SK-N-SH (cell line): ENCODE measurements around the gene LRCH4.

ENCODE experiments used
- EP300 ChIP-seq, 2 experiments: IDR thresholded peaks; 2 replicates each; pipeline versions ENCODE4 v1.4.0 to v1.6.1; 2012; ENCODE audit warnings: borderline replicate concordance in 1 of 2, low read depth in 1 of 2, low read length in 1 of 2
- FOXM1 ChIP-seq: IDR thresholded peaks from 2 replicates; pipeline ENCODE4 v1.4.0; 2012; ENCODE audit warnings: low read depth, mild to moderate bottlenecking
- GATA2 ChIP-seq: sonication (generic); formaldehyde crosslinking; IDR thresholded peaks from 2 replicates; pipeline ENCODE4 v1.5.0; 2020; ENCODE audit warnings: mild to moderate bottlenecking, missing genetic modification reagents
- POLR2AphosphoS5 ChIP-seq: IDR thresholded peaks from 2 replicates; pipeline ENCODE4 v1.6.1; 2012; ENCODE audit warnings: low read depth, low read length
- TAF1 ChIP-seq: IDR thresholded peaks from 2 replicates; pipeline ENCODE4 v1.6.1; 2012; ENCODE audit warnings: low read depth, mild to moderate bottlenecking, low read length, moderate library complexity, borderline replicate concordance
- TF ChIP-seq, protein P1 (sequence below): fragments of 200-600 bp; sonication (generic); IDR thresholded peaks from 2 replicates; pipeline ENCODE4 v1.6.1; 2017; ENCODE audit warnings: antibody characterized with exemption, mild to moderate bottlenecking, moderate library complexity

DNA sequence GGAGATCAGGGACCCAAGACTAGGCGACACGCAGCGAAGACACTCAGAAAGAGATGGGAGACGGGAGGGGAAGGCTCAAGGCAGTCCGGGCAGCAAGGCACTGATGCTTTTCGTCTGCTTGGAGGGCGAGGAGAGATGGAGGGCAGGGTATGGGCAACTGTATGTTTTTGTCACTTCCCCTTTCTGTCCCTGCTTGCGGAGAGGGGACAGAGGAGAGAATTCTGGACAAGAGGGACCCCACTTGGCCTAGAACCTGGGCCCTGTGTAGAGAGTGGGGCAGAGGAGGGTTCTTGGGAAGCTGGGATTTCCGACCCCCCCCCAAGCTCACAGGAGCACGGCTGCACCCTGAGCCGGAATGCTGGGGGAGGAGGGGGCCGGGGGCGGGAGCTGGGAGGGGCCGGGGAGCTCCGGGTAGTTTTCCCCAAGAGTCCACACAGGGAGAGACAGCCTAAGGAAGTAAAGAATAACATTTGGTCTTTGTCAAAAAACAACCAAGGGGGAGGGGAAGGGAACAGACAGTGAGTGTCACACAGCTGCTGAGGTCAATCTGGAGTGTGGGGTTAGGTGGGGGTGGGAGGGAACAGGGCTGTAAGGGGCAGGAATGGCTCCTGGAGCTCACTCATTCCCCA lies 1.8 kb downstream of the LRCH4 start:
- TF ChIP-seq GATA2 (CRISPR knock-in tag) = no peak
- TF ChIP-seq, protein P1, sequence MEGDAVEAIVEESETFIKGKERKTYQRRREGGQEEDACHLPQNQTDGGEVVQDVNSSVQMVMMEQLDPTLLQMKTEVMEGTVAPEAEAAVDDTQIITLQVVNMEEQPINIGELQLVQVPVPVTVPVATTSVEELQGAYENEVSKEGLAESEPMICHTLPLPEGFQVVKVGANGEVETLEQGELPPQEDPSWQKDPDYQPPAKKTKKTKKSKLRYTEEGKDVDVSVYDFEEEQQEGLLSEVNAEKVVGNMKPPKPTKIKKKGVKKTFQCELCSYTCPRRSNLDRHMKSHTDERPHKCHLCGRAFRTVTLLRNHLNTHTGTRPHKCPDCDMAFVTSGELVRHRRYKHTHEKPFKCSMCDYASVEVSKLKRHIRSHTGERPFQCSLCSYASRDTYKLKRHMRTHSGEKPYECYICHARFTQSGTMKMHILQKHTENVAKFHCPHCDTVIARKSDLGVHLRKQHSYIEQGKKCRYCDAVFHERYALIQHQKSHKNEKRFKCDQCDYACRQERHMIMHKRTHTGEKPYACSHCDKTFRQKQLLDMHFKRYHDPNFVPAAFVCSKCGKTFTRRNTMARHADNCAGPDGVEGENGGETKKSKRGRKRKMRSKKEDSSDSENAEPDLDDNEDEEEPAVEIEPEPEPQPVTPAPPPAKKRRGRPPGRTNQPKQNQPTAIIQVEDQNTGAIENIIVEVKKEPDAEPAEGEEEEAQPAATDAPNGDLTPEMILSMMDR = no peak
- no peak for TF ChIP-seq FOXM1
- no peak for TF ChIP-seq EP300 (IDR thresholded peaks at IDR 0.05; ENCODE audit: borderline replicate concordance in 1 of 2, low read depth in 1 of 2, low read length in 1 of 2)
- no peak for TF ChIP-seq TAF1
- no peak for TF ChIP-seq POLR2AphosphoS5
